Stimulated activated naive CD8-positive, alpha-beta T cell treated with anti-CD3 and anti-CD28 coated beads, Interleukin-15, amount 100 ng/mL, for 72 hours (primary cell): ENCODE results near the gene CDNF.
"Not testable (repeated sequence)": the region's sequence is repeated elsewhere in the genome, so short reads cannot be mapped to it uniquely, and the experiment has no call there.

Source experiments
- ATAC-seq: fragments of 150-1000 bp; cut with Tn5 transposase; 2 replicates; pipeline ENCODE4 v1.10.0; 2021; ENCODE audit warnings: mild to moderate bottlenecking, moderate library complexity
- DNase-seq, 2 donors: peaks; one replicate each; pipeline ENCODE4 v3.0.0; 2021 to 2022
- H3K27ac Mint-ChIP-seq, 2 donors: one replicate each; pipeline ENCODE4 v1.8.0; 2022; ENCODE audit warnings: mild to moderate bottlenecking in 2 of 2, mixed read lengths in 2 of 2, moderate library complexity in 2 of 2
- H3K27me3 Mint-ChIP-seq: one replicate; pipeline ENCODE4 v1.8.0; 2022; ENCODE audit warnings: mixed read lengths
- H3K4me1 Mint-ChIP-seq: one replicate; pipeline ENCODE4 v1.8.0; 2022; ENCODE audit warnings: mild to moderate bottlenecking, mixed read lengths
- H3K4me3 Mint-ChIP-seq, 2 donors: one replicate each; pipeline ENCODE4 v1.8.0; 2022; ENCODE audit warnings: mild to moderate bottlenecking in 2 of 2, mixed read lengths in 2 of 2, moderate library complexity in 1 of 2
- H3K9me3 Mint-ChIP-seq, 2 donors: one replicate each; pipeline ENCODE4 v1.8.0; 2022; ENCODE audit warnings: mixed read lengths in 2 of 2

The CDNF gene

GRCh38 chr10:14821635-14822375, 16.0 kb downstream of the CDNF start:
- DNase-seq (no peak), ATAC-seq (no peak)
- Mint-ChIP-seq H3K27ac (no peak overlapping the region), H3K4me3 (no peak overlapping the region), H3K9me3 (no peaks in the 10 kb centered on the region), H3K27me3 (peaks cover 7% of the 10 kb centered on the region), H3K4me1 (peaks cover 11% of the 10 kb centered on the region)

GRCh38 chr10:14820775-14821154, 17.1 kb downstream of the CDNF start:
- H3K27ac Mint-ChIP-seq: peak overlapping the region in 1 of 2 donors; percentile 61
- peaks cover 11% of the 10 kb centered on the region for H3K4me1 Mint-ChIP-seq
- no peak overlapping the region for H3K4me3 Mint-ChIP-seq
- peaks cover 4% of the 10 kb centered on the region for H3K27me3 Mint-ChIP-seq
- DNase-seq (no peak), ATAC-seq (no peak)
- H3K9me3 Mint-ChIP-seq: no peaks in the 10 kb centered on the region

GRCh38 chr10:14820010-14820774, 17.6 kb downstream of the CDNF start:
- no peak overlapping the region for H3K4me3 Mint-ChIP-seq
- DNase-seq (no peak), ATAC-seq (no peak)
- no peak overlapping the region for H3K27ac Mint-ChIP-seq
- peaks cover 11% of the 10 kb centered on the region for H3K4me1 Mint-ChIP-seq
- no peaks in the 10 kb centered on the region for H3K27me3 Mint-ChIP-seq
- H3K9me3 Mint-ChIP-seq: no peaks in the 10 kb centered on the region

GRCh38 chr10:14816717-14817116, 21.1 kb downstream of the CDNF start:
- ATAC-seq, H3K4me3 Mint-ChIP-seq, H3K9me3 Mint-ChIP-seq, H3K27ac Mint-ChIP-seq, H3K27me3 Mint-ChIP-seq, DNase-seq: not testable (repeated sequence)
- H3K4me1 Mint-ChIP-seq: peaks cover 22% of the 10 kb centered on the region

DNA sequence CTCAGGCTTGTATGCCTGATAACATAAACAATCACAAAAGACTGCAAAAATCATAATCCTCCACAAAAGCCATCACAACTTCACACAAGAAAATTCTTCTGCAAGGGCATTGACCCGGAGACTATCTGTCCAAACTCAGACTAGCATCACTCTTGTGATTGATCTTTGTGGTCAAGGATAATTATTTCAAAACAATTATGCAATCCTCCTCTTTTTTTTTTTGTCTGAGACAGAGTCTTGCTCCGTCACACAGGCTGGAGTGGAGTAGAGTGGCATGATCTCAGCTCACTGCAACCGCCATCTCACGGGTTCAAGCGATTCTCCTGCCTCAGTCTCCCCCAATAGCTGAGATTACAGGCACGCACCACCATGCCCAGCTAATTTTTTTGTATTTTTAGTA, 22.2 kb downstream of the CDNF start:
- no peak overlapping the region for H3K4me3 Mint-ChIP-seq
- H3K9me3 Mint-ChIP-seq: no peaks in the 10 kb centered on the region
- H3K27ac Mint-ChIP-seq: peak overlapping the region in 1 of 2 donors; percentile 33
- ATAC-seq (no peak), DNase-seq (no peak)
- no peaks in the 10 kb centered on the region for H3K27me3 Mint-ChIP-seq
- H3K4me1 Mint-ChIP-seq: peaks cover 26% of the 10 kb centered on the region

- ATAC-seq: peak; percentile 60
- Mint-ChIP-seq H3K27me3 (no peaks in the 10 kb centered on the region), H3K27ac (no peak overlapping the region), H3K4me3 (no peak overlapping the region), H3K9me3 (no peaks in the 10 kb centered on the region), H3K4me1 (peaks cover 30% of the 10 kb centered on the region)
- DNase-seq: no peak
Observed at GRCh38 chr10:14812271-14812670, 25.6 kb downstream of the CDNF start.

- DNase-seq: no peak
- H3K4me3 Mint-ChIP-seq: no peak overlapping the region
- no peak for ATAC-seq
- no peaks in the 10 kb centered on the region for H3K9me3 Mint-ChIP-seq
- peaks cover 30% of the 10 kb centered on the region for H3K4me1 Mint-ChIP-seq
- H3K27ac Mint-ChIP-seq: peak overlapping the region in 1 of 2 donors; percentile 19
- H3K27me3 Mint-ChIP-seq: no peaks in the 10 kb centered on the region
Observed at GRCh38 chr10:14810969-14811953, 26.6 kb downstream of the CDNF start.

- Mint-ChIP-seq H3K4me1 (peaks cover 11% of the 10 kb centered on the region), H3K4me3 (no peak overlapping the region), H3K9me3 (no peaks in the 10 kb centered on the region), H3K27ac (no peak overlapping the region), H3K27me3 (no peaks in the 10 kb centered on the region)
- no peak for ATAC-seq
- no peak for DNase-seq
Observed at GRCh38 chr10:14806318-14806717, 31.5 kb downstream of the CDNF start.

DNA sequence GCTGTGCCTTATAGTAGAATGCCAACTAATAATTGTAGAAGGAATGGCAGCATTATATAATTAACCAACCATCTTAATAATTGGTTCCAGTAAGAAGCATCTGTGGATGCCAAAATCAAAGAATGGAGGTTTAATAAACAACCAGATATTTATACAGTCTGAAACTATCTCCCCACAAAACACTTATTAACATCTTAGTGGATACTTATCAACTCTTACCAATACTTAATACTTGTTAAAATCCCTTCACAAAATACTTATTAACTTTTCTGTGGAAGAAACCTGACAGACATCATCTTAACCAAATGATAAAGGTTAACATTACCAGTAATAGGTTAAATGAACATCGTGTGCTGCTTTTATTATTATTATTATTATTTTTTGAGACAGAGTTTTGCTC, 34.0 kb downstream of the CDNF start:
- Mint-ChIP-seq H3K27ac (no peak overlapping the region), H3K4me1 (no peaks in the 10 kb centered on the region), H3K9me3 (no peaks in the 10 kb centered on the region)

DNA sequence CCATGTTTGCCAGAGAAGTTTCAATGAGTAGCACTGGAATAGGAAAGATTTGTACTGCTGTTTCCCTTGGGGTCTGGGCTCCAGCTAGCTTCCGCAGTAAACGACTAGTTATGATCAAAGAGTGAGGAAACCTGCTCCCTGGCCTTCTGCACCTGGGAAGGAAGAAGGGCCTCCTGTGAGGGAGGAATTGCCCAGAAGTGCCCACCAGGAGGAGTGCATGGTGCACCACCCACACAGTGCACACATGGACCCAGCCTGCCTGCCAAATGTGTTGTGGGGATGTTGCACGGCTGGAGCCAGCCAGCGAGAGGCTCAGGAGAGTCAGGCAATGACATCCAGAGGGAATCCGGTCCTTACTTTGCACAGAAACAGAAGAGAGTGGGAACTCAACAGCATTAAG, 36.1 kb downstream of the CDNF start:
- Mint-ChIP-seq H3K4me1 (no peaks in the 10 kb centered on the region), H3K27me3 (no peaks in the 10 kb centered on the region), H3K9me3 (no peaks in the 10 kb centered on the region), H3K4me3 (no peak overlapping the region), H3K27ac (no peak overlapping the region)
- DNase-seq: no peak
- no peak for ATAC-seq

More for the DNA sequence above, 34.0 kb downstream of the CDNF start:
- Mint-ChIP-seq H3K4me3 (no peak overlapping the region), H3K27me3 (no peaks in the 10 kb centered on the region)
- DNase-seq (no peak), ATAC-seq (no peak)

DNA sequence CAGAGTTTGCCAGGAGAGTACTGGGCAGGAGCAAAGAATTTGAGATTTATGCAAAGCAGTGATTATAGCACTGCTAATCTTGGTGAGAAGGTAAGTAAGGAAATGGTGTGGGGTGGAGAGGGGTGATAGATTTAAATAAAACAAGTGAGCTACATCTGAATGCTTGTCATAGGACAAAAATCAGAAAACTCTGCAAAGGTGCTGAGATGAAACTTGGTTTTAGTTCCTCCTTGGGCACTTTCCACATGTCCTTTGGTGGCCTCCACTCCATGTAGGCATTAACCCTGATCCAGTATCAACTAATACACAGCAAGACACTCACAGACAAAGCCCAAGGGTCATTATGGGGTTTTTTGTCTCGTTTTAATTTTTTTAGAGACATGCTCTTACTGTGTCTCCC, 37.4 kb downstream of the CDNF start:
- Mint-ChIP-seq H3K27me3 (no peaks in the 10 kb centered on the region), H3K4me1 (no peaks in the 10 kb centered on the region), H3K9me3 (peaks cover 0 to under 1% of the 10 kb centered on the region in 2 donors), H3K27ac (no peak overlapping the region), H3K4me3 (no peak overlapping the region)
- no peak for ATAC-seq
- no peak for DNase-seq

DNA sequence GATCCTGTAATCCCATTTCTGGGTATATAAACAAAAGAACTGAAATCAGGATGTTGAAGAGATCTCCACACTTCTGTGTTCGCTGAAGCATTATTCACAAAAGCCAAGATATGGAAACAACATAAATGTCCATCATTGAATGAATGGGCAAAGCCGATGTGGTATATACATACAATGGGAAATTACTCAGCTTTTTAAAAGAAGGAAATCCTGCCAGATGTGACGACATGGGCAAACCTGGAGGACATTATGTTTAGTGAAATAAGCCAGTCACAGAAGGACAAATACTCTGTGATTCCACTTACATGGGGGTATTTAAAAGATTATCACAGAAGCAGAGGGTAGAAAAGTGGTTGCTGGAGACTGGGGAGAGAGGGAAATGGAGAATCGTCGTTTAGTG, 39.2 kb downstream of the CDNF start:
- DNase-seq: no peak
- peaks cover 0 to 4% of the 10 kb centered on the region in 2 donors for H3K9me3 Mint-ChIP-seq

GRCh38 chr10:14787938-14788337, 49.9 kb downstream of the CDNF start:
- ATAC-seq (no peak), DNase-seq (no peak)
- Mint-ChIP-seq H3K4me1 (peaks cover 8% of the 10 kb centered on the region), H3K4me3 (no peak overlapping the region), H3K27ac (no peak overlapping the region), H3K9me3 (peaks cover 6 to 23% of the 10 kb centered on the region in 2 donors), H3K27me3 (no peaks in the 10 kb centered on the region)

More for the DNA sequence above, 39.2 kb downstream of the CDNF start:
- ATAC-seq: no peak
- Mint-ChIP-seq H3K4me1 (no peaks in the 10 kb centered on the region), H3K27me3 (no peaks in the 10 kb centered on the region), H3K4me3 (no peak overlapping the region), H3K27ac (peak overlapping the region in 1 of 2 donors; percentile 43)

DNA sequence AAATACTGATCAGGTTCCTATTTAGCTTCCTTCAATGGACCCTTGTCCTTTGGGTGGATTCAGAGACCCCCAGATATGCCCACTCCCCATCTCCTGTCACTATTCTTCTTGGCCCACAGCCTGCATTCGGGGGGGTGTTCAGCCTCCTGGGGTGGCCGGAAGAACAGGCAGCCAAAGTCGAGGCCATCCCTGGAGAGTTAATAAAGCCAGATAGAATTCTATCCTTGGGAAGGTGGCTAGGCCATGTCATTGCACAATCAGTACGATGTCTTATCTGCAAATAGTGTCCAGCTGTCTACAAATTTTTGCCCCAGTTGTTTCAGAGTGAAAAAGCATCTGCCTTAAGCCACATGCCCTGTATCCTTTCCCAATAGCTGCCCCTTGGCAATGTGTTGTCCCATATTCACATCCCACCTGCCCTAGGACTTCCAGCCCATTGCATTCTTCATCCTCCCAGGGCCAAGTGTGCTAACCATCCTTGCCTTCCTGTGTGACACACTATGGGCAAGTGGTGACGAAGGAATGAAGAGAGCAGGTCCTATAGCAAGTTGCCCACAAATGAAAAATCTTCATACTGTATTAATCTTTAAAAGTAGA, 53.3 kb downstream of the CDNF start:
- no peak for DNase-seq
- H3K27me3 Mint-ChIP-seq: no peaks in the 10 kb centered on the region
- peaks cover 5 to 21% of the 10 kb centered on the region in 2 donors for H3K9me3 Mint-ChIP-seq
- H3K4me1 Mint-ChIP-seq: peaks cover 13% of the 10 kb centered on the region
- no peak overlapping the region for H3K27ac Mint-ChIP-seq
- no peak for ATAC-seq
- H3K4me3 Mint-ChIP-seq: no peak overlapping the region
